Naive thymus-derived CD8-positive, alpha-beta T cell (primary cell): ENCODE results near the gene ERP27. TPM values are rescaled to one million over a fixed set of nuclear protein-coding genes. Genes with fewer than 3 reads are reported as not detected.
A peak's percentile ranks its signal among the peaks of the same experiment; 100 is the strongest.

ENCODE experiments used
- ATAC-seq, 2 donors: fragments of 150-1000 bp; cut with Tn5 transposase in 1 of 2; sonication (Bioruptor Pico), chemical (Tn5 transposase) in 1 of 2; 1 replicate in 1 of 2; 2 replicates in 1 of 2; pipeline ENCODE4 v1.10.0; 2021; ENCODE audit warnings: mild to moderate bottlenecking in 2 of 2, moderate library complexity in 2 of 2
- POLR2A ChIA-PET: fragments of 350-600 bp; sonication (Branson Sonifier 250); formaldehyde crosslinking; loops from one replicate; lab custom pipeline; 2021; ENCODE audit warnings: antibody characterized with exemption; lab: Charles Lee
- DNase-seq, 10 donors: peaks; one replicate each; pipeline versions ENCODE4 v3.0.0 to v3.0.0-alpha.2; 2020 to 2022
- H3K27ac Mint-ChIP-seq, 10 donors: one replicate each; pipeline ENCODE4 v1.8.0; 2020 to 2022; ENCODE audit warnings: mild to moderate bottlenecking in 10 of 10, mixed read lengths in 10 of 10, moderate library complexity in 4 of 10, inconsistent platforms in 1 of 10
- H3K27me3 Mint-ChIP-seq, 5 donors: one replicate each; pipeline ENCODE4 v1.8.0; 2021 to 2022; ENCODE audit warnings: mixed read lengths in 5 of 5
- H3K36me3 Mint-ChIP-seq, 3 donors: one replicate each; pipeline ENCODE4 v1.8.0; 2020 to 2022; ENCODE audit warnings: mixed read lengths in 3 of 3, mild to moderate bottlenecking in 2 of 3, inconsistent platforms in 1 of 3
- H3K4me1 Mint-ChIP-seq, 4 donors: one replicate each; pipeline ENCODE4 v1.8.0; 2021 to 2022; ENCODE audit warnings: mixed read lengths in 4 of 4
- H3K4me3 Mint-ChIP-seq, 10 donors: one replicate each; pipeline ENCODE4 v1.8.0; 2020 to 2022; ENCODE audit warnings: mild to moderate bottlenecking in 10 of 10, mixed read lengths in 10 of 10, moderate library complexity in 6 of 10, inconsistent platforms in 1 of 10
- H3K9me3 Mint-ChIP-seq, 9 donors: one replicate each; pipeline ENCODE4 v1.8.0; 2020 to 2022; ENCODE audit warnings: mixed read lengths in 9 of 9, mild to moderate bottlenecking in 3 of 9, inconsistent platforms in 1 of 9, moderate library complexity in 1 of 9
- polyA plus RNA-seq, 3 donors: library from polyadenylated mRNA; unstranded; fragments of 300-500 nt; fragmentation: Illumina TruSeq; gene quantifications; one replicate each; pipeline ENCODE4 v1.2.3, GENCODE V29; 2021
- total RNA-seq, 8 experiments: library from RNA in 2 of 8; stranded (reverse) in 2 of 8; gene quantifications; one replicate each; pipeline ENCODE4 v1.2.3 and lab custom pipeline; 2021 to 2026

ERP27 gene
- total and polyA plus RNA-seq, 5 experiments from 2014 or later, result 3.2 to 25.8 (median 4.4) TPM

- H3K9me3 Mint-ChIP-seq, result peaks cover 0 to 3% (median 0%) of the 10 kb centered on the region in 9 donors
- POLR2A ChIA-PET, result interaction anchor here (0.8 to 4.7 kb wide), 10 partner anchors 8 to 59 kb away, joined by 3 to 30 read pairs (median 5); partner anchors contain the start of gene ARHGDIB
- H3K27me3 Mint-ChIP-seq, result no peaks in the 10 kb centered on the region
- H3K4me1 Mint-ChIP-seq, result peaks cover 27 to 78% (median 67%) of the 10 kb centered on the region in 4 donors
- DNase-seq (no peak), ATAC-seq (no peak)
- H3K4me3 Mint-ChIP-seq, result peak overlapping the region in 1 of 10 donors; percentile 20
- peak overlapping the region; percentile 50 to 96 (median 90) for H3K27ac Mint-ChIP-seq
- H3K36me3 Mint-ChIP-seq, result peaks cover 0 to 90% (median 53%) of the 10 kb centered on the region in 3 donors
Observed at GRCh38 chr12:14936224-14936861, 2.0 kb downstream of the ERP27 start.

- ATAC-seq, result no peak
- H3K36me3 Mint-ChIP-seq, result peaks cover 0 to 90% (median 53%) of the 10 kb centered on the region in 3 donors
- peaks cover 22 to 67% (median 59%) of the 10 kb centered on the region in 4 donors for H3K4me1 Mint-ChIP-seq
- H3K27ac Mint-ChIP-seq, result peak overlapping the region in 8 of 10 donors; percentile 41 to 93 (median 77)
- H3K27me3 Mint-ChIP-seq, result no peaks in the 10 kb centered on the region
- H3K9me3 Mint-ChIP-seq, result peaks cover 0 to 3% (median 0%) of the 10 kb centered on the region in 9 donors
- no peak for DNase-seq
- POLR2A ChIA-PET, result interaction anchor here (0.7 to 2.8 kb wide), 3 partner anchors 13 to 60 kb away, joined by 3 to 12 read pairs (median 3); no protein-coding TSS in a partner anchor
- no peak overlapping the region for H3K4me3 Mint-ChIP-seq
Observed at GRCh38 chr12:14935031-14935430, 3.3 kb downstream of the ERP27 start.

- POLR2A ChIA-PET, result interaction anchor here (0.7 to 2.8 kb wide), 4 partner anchors 10 to 60 kb away, joined by 3 to 12 read pairs (median 3); no protein-coding TSS in a partner anchor
- H3K4me1 Mint-ChIP-seq, result peaks cover 19 to 62% (median 53%) of the 10 kb centered on the region in 4 donors
- H3K36me3 Mint-ChIP-seq, result peaks cover 0 to 85% (median 48%) of the 10 kb centered on the region in 3 donors
- DNase-seq (no peak), ATAC-seq (no peak)
- H3K4me3 Mint-ChIP-seq, result no peak overlapping the region
- H3K9me3 Mint-ChIP-seq, result peaks cover 0 to 3% (median 0%) of the 10 kb centered on the region in 9 donors
- H3K27me3 Mint-ChIP-seq, result no peaks in the 10 kb centered on the region
- peak overlapping the region in 5 of 10 donors; percentile 39 to 93 (median 79) for H3K27ac Mint-ChIP-seq
Observed at GRCh38 chr12:14934511-14934910, 3.8 kb downstream of the ERP27 start.

GRCh38 chr12:14931791-14932560, 6.4 kb downstream of the ERP27 start:
- Mint-ChIP-seq H3K4me1 (peaks cover 11 to 49% (median 35%) of the 10 kb centered on the region in 4 donors), H3K4me3 (no peak overlapping the region), H3K27me3 (no peaks in the 10 kb centered on the region), H3K27ac (peak overlapping the region in 7 of 10 donors; percentile 15 to 69 (median 42)), H3K9me3 (no peaks in the 10 kb centered on the region), H3K36me3 (peaks cover 7 to 82% (median 47%) of the 10 kb centered on the region in 3 donors)
- no peak for ATAC-seq
- DNase-seq, result no peak
- POLR2A ChIA-PET, result interaction anchor here (0.6 to 1.2 kb wide), 3 partner anchors 10 to 16 kb away, joined by 3 to 4 read pairs (median 3); no protein-coding TSS in a partner anchor

- no peak overlapping the region for H3K4me3 Mint-ChIP-seq
- ATAC-seq (no peak), DNase-seq (no peak)
- peaks cover 9 to 43% (median 29%) of the 10 kb centered on the region in 4 donors for H3K4me1 Mint-ChIP-seq
- no peaks in the 10 kb centered on the region for H3K27me3 Mint-ChIP-seq
- H3K9me3 Mint-ChIP-seq, result no peaks in the 10 kb centered on the region
- POLR2A ChIA-PET, result interaction anchor here (0.6 to 1.2 kb wide), 3 partner anchors 10 to 17 kb away, joined by 3 to 4 read pairs (median 3); no protein-coding TSS in a partner anchor
- H3K27ac Mint-ChIP-seq, result peak overlapping the region in 2 of 10 donors; percentile 8 to 14
- peaks cover 7 to 76% (median 41%) of the 10 kb centered on the region in 3 donors for H3K36me3 Mint-ChIP-seq
Observed at GRCh38 chr12:14931359-14931758, 7.0 kb downstream of the ERP27 start.

GRCh38 chr12:14930299-14930698, 8.0 kb downstream of the ERP27 start:
- H3K9me3 Mint-ChIP-seq, result no peaks in the 10 kb centered on the region
- peak overlapping the region in 1 of 10 donors; percentile 22 for H3K27ac Mint-ChIP-seq
- ATAC-seq, result no peak
- DNase-seq, result no peak
- peaks cover 7 to 35% (median 21%) of the 10 kb centered on the region in 4 donors for H3K4me1 Mint-ChIP-seq
- H3K36me3 Mint-ChIP-seq, result peaks cover 7 to 70% (median 39%) of the 10 kb centered on the region in 3 donors
- H3K27me3 Mint-ChIP-seq, result no peaks in the 10 kb centered on the region
- no peak overlapping the region for H3K4me3 Mint-ChIP-seq
- POLR2A ChIA-PET, result interaction anchor here (0.6 to 1.1 kb wide), 2 partner anchors 18 to 156 kb away, joined by 3 to 4 read pairs; no protein-coding TSS in a partner anchor

GRCh38 chr12:14928931-14929330, 9.4 kb downstream of the ERP27 start:
- H3K4me3 Mint-ChIP-seq, result no peak overlapping the region
- H3K27ac Mint-ChIP-seq, result peak overlapping the region in 2 of 10 donors; percentile 28 to 43
- POLR2A ChIA-PET, result interaction anchor here (0.7 to 1.6 kb wide), 2 partner anchors 18 to 30 kb away, joined by 3 read pairs; no protein-coding TSS in a partner anchor
- DNase-seq (no peak), ATAC-seq (no peak)
- peaks cover 7 to 62% (median 42%) of the 10 kb centered on the region in 3 donors for H3K36me3 Mint-ChIP-seq
- peaks cover 7 to 38% (median 18%) of the 10 kb centered on the region in 4 donors for H3K4me1 Mint-ChIP-seq
- H3K27me3 Mint-ChIP-seq, result no peaks in the 10 kb centered on the region
- H3K9me3 Mint-ChIP-seq, result no peaks in the 10 kb centered on the region

- ATAC-seq, result no peak
- Mint-ChIP-seq H3K27ac (peak overlapping the region in 2 of 10 donors; percentile 11 to 23), H3K27me3 (no peaks in the 10 kb centered on the region), H3K4me1 (peaks cover 0 to 25% (median 10%) of the 10 kb centered on the region in 4 donors), H3K4me3 (no peak overlapping the region), H3K36me3 (peaks cover 7 to 47% (median 31%) of the 10 kb centered on the region in 3 donors), H3K9me3 (no peaks in the 10 kb centered on the region)
- POLR2A ChIA-PET, result interaction anchor here (0.9 to 1.6 kb wide), 3 partner anchors 14 to 33 kb away, joined by 3 read pairs; no protein-coding TSS in a partner anchor
- DNase-seq, result no peak
Observed at GRCh38 chr12:14927267-14927666, 11.1 kb downstream of the ERP27 start.

GRCh38 chr12:14924541-14924940, 13.8 kb downstream of the ERP27 start:
- POLR2A ChIA-PET, result no interaction called here
- Mint-ChIP-seq H3K27ac (peak overlapping the region in 1 of 10 donors; percentile 40), H3K27me3 (no peaks in the 10 kb centered on the region), H3K4me3 (no peak overlapping the region), H3K4me1 (peaks cover 18 to 42% (median 27%) of the 10 kb centered on the region in 4 donors), H3K36me3 (peaks cover 11 to 41% (median 25%) of the 10 kb centered on the region in 3 donors), H3K9me3 (no peaks in the 10 kb centered on the region)
- no peak for DNase-seq
- ATAC-seq, result no peak

- Mint-ChIP-seq H3K4me3 (no peak overlapping the region), H3K27ac (peak overlapping the region in 1 of 10 donors; percentile 11), H3K9me3 (no peaks in the 10 kb centered on the region), H3K4me1 (peaks cover 18 to 46% (median 32%) of the 10 kb centered on the region in 4 donors), H3K36me3 (peaks cover 17 to 43% (median 30%) of the 10 kb centered on the region in 3 donors), H3K27me3 (no peaks in the 10 kb centered on the region)
- POLR2A ChIA-PET, result interaction anchor here (0.9 kb wide), 1 partner anchor 13 kb away, joined by 5 read pairs; no protein-coding TSS in a partner anchor
- DNase-seq (no peak), ATAC-seq (no peak)
Observed at GRCh38 chr12:14923944-14924343, 14.4 kb downstream of the ERP27 start.

- peaks cover 16 to 42% (median 33%) of the 10 kb centered on the region in 4 donors for H3K4me1 Mint-ChIP-seq
- H3K27me3 Mint-ChIP-seq, result no peaks in the 10 kb centered on the region
- ATAC-seq (peak; percentile 10 to 16), DNase-seq (no peak)
- H3K36me3 Mint-ChIP-seq, result peaks cover 26 to 56% (median 47%) of the 10 kb centered on the region in 3 donors
- H3K4me3 Mint-ChIP-seq, result peak overlapping the region in 7 of 10 donors; percentile 26 to 74 (median 58)
- H3K27ac Mint-ChIP-seq, result peak overlapping the region; percentile 58 to 91 (median 78)
- H3K9me3 Mint-ChIP-seq, result no peaks in the 10 kb centered on the region
- POLR2A ChIA-PET, result interaction anchor here (0.6 to 1.7 kb wide), 11 partner anchors 10 to 147 kb away, joined by 3 to 6 read pairs (median 4); partner anchors contain the start of gene ARHGDIB
Observed at GRCh38 chr12:14921218-14921617, 17.1 kb downstream of the ERP27 start.
